Neural progenitor cell (in vitro differentiated cells): Measurements from ENCODE around the gene CRNKL1. TPM values are rescaled to one million over a fixed set of nuclear protein-coding genes. Genes with fewer than 3 reads are reported as not detected.

ENCODE experiments used
- DNase-seq: peaks from one replicate; pipeline ENCODE4 v3.0.0-alpha.2; 2016; ENCODE audit warnings: low spot score
- H2AFZ ChIP-seq: fragments of 200-600 bp; sonication (generic); replicated peaks from 2 replicates; pipeline ENCODE4 v1.6.1; 2016; ENCODE audit warnings: antibody characterized with exemption
- H3F3A ChIP-seq: fragments of 200-600 bp; sonication (generic); 2 replicates; pipeline ENCODE4 v1.6.1; 2016; ENCODE audit warnings: antibody characterized with exemption, low read depth
- H3K27ac ChIP-seq: fragments of 200-600 bp; sonication (generic); 2 replicates; pipeline ENCODE4 v1.5.1; 2016; ENCODE audit warnings: mild to moderate bottlenecking
- H3K27me3 ChIP-seq: fragments of 200-600 bp; sonication (generic); 2 replicates; pipeline ENCODE4 v1.6.1; 2016; ENCODE audit warnings: mild to moderate bottlenecking, moderate library complexity
- H3K36me3 ChIP-seq: fragments of 200-600 bp; sonication (generic); 2 replicates; pipeline ENCODE4 v1.5.1; 2016
- H3K4me1 ChIP-seq: fragments of 200-600 bp; sonication (generic); 2 replicates; pipeline ENCODE4 v1.6.1; 2016; ENCODE audit warnings: mixed run types
- H3K4me2 ChIP-seq: fragments of 200-600 bp; sonication (generic); 2 replicates; pipeline ENCODE4 v1.6.1; 2016
- H3K4me3 ChIP-seq: fragments of 200-600 bp; sonication (generic); 2 replicates; pipeline ENCODE4 v1.5.1; 2016
- H3K79me2 ChIP-seq: fragments of 200-600 bp; sonication (generic); 2 replicates; pipeline ENCODE4 v1.6.1; 2016; ENCODE audit warnings: low read depth
- H3K9ac ChIP-seq: fragments of 200-600 bp; sonication (generic); 2 replicates; pipeline ENCODE4 v1.6.1; 2016
- H3K9me3 ChIP-seq: fragments of 200-600 bp; sonication (generic); 2 replicates; pipeline ENCODE4 v1.5.1; 2016; ENCODE audit warnings: low read depth
- H4K20me1 ChIP-seq: fragments of 200-600 bp; sonication (generic); 2 replicates; pipeline ENCODE4 v1.6.1; 2016; ENCODE audit warnings: low read depth
- H3K27ac Mint-ChIP-seq: 3 replicates; pipeline ENCODE4 v1.8.0; 2021; ENCODE audit warnings: mixed read lengths
- H3K27me3 Mint-ChIP-seq: 2 replicates; pipeline ENCODE4 v1.8.0; 2022; ENCODE audit warnings: low read depth, mild to moderate bottlenecking, inconsistent platforms, moderate library complexity, mixed read lengths; ENCODE audit not compliant: insufficient read depth
- H3K36me3 Mint-ChIP-seq: 3 replicates; pipeline ENCODE4 v1.8.0; 2021; ENCODE audit warnings: mixed read lengths
- H3K4me1 Mint-ChIP-seq: 3 replicates; pipeline ENCODE4 v1.8.0; 2021; ENCODE audit warnings: mixed read lengths
- H3K4me3 Mint-ChIP-seq: 3 replicates; pipeline ENCODE4 v1.8.0; 2021; ENCODE audit warnings: mild to moderate bottlenecking, moderate library complexity, mixed read lengths
- H3K9me3 Mint-ChIP-seq: 3 replicates; pipeline ENCODE4 v1.8.0; 2020; ENCODE audit warnings: mixed read lengths
- CTCF ChIP-seq: fragments of 200-600 bp; sonication (generic); IDR thresholded peaks from 2 replicates; pipeline ENCODE4 v1.5.1; 2017; ENCODE audit warnings: antibody characterized with exemption, mild to moderate bottlenecking
- EZH2 ChIP-seq: fragments of 200-600 bp; sonication (generic); IDR thresholded peaks from 2 replicates; pipeline ENCODE4 v1.6.1; 2017; ENCODE audit warnings: antibody characterized with exemption, mild to moderate bottlenecking, moderate library complexity
- EZH2phosphoT487 ChIP-seq: fragments of 200-600 bp; sonication (generic); IDR thresholded peaks from 2 replicates; pipeline ENCODE4 v1.6.1; 2017; ENCODE audit warnings: antibody characterized with exemption
- total RNA-seq: library from RNA; depleted of rRNA; stranded (reverse); fragments of >200 nt; gene quantifications from 2 replicates; pipeline ENCODE4 v1.2.3, GENCODE V29; 2015; ENCODE audit warnings: low replicate concordance

The CRNKL1 gene
- total RNA-seq, 1 donor from 2014 or later = 45.0 TPM

- no peaks in the 10 kb centered on the region for H3K27me3 Mint-ChIP-seq
- no peak overlapping the region for H3K27ac Mint-ChIP-seq
- H3K4me3 Mint-ChIP-seq = no peak overlapping the region
- H3F3A ChIP-seq = peaks cover 8% of the 10 kb centered on the region
- peaks cover 20% of the 10 kb centered on the region for H3K4me1 Mint-ChIP-seq
- peaks cover 3% of the 10 kb centered on the region for H3K36me3 Mint-ChIP-seq
- no peak for DNase-seq
- H3K27ac ChIP-seq = no peak overlapping the region
- no peak overlapping the region for H3K9ac ChIP-seq
- no peak overlapping the region for H2AFZ ChIP-seq
- H3K4me1 ChIP-seq = peaks cover 9% of the 10 kb centered on the region
- H3K27me3 ChIP-seq = no peaks in the 10 kb centered on the region
- no peak overlapping the region for H3K4me3 ChIP-seq
- peaks cover 3% of the 10 kb centered on the region for H3K9me3 Mint-ChIP-seq
- H3K9me3 ChIP-seq = no peaks in the 10 kb centered on the region
- H3K36me3 ChIP-seq = no peaks in the 10 kb centered on the region
- TF ChIP-seq EZH2 (no peak), CTCF (no peak), EZH2phosphoT487 (no peak)
- H4K20me1 ChIP-seq = no peaks in the 10 kb centered on the region
- no peaks in the 10 kb centered on the region for H3K79me2 ChIP-seq
- H3K4me2 ChIP-seq = no peak overlapping the region
Measured at GRCh38 chr20:19986419-19986818, 65.8 kb downstream of the CRNKL1 start.

Other genes with a start within 250 kb of the CRNKL1 start
- gene NAA20, start 35.1 kb downstream of the CRNKL1 start, total RNA-seq = 23.2 and 39.9 TPM in 2 replicates
- 0.53 TPM in 1 of 2 replicates, not detected in the other for gene CFAP61, start 66 bp upstream of the CRNKL1 start, total RNA-seq